HG02938 (cell line): ENCODE results near the gene ARHGAP25.
"Not testable (repeated sequence)": the region's sequence is repeated elsewhere in the genome, so short reads cannot be mapped to it uniquely, and the experiment has no call there.

Experiments used
- ATAC-seq: cut with Tn5 transposase; IDR thresholded peaks from one replicate; pipeline ENCODE4 v1.9.1; 2021; ENCODE audit warnings: mild to moderate bottlenecking, moderate library complexity; ENCODE audit not compliant: unreplicated experiment

ARHGAP25 gene

GRCh38 chr2:68796295-68796905 is 61.8 kb downstream of the ARHGAP25 start:
- no peak for ATAC-seq

- ATAC-seq: no peak
Measured at GRCh38 chr2:68798569-68798968, 64.0 kb downstream of the ARHGAP25 start.

GRCh38 chr2:68799140-68800026 is 64.8 kb downstream of the ARHGAP25 start:
- ATAC-seq: no peak

- ATAC-seq: no peak
Measured at GRCh38 chr2:68800027-68800401, 65.4 kb downstream of the ARHGAP25 start.

- ATAC-seq: no peak
Measured at GRCh38 chr2:68800517-68800916, 65.9 kb downstream of the ARHGAP25 start.

- ATAC-seq: not testable (repeated sequence)
Measured at GRCh38 chr2:68802161-68802560, 67.5 kb downstream of the ARHGAP25 start.

GRCh38 chr2:68805025-68805424 is 70.4 kb downstream of the ARHGAP25 start:
- ATAC-seq: no peak

GRCh38 chr2:68806511-68807109 is 72.0 kb downstream of the ARHGAP25 start:
- ATAC-seq: no peak

GRCh38 chr2:68807821-68808266 is 73.2 kb downstream of the ARHGAP25 start:
- no peak for ATAC-seq

GRCh38 chr2:68809324-68810240 is 75.0 kb downstream of the ARHGAP25 start:
- ATAC-seq: no peak

GRCh38 chr2:68811364-68811763 is 76.8 kb downstream of the ARHGAP25 start:
- no peak for ATAC-seq

GRCh38 chr2:68812251-68812650 is 77.6 kb downstream of the ARHGAP25 start:
- no peak for ATAC-seq

- no peak for ATAC-seq
Measured at GRCh38 chr2:68813596-68813995, 79.0 kb downstream of the ARHGAP25 start.

GRCh38 chr2:68817306-68817705 is 82.7 kb downstream of the ARHGAP25 start:
- no peak for ATAC-seq

- no peak for ATAC-seq
Measured at GRCh38 chr2:68819556-68819955, 84.9 kb downstream of the ARHGAP25 start.

GRCh38 chr2:68822207-68822872 is 87.7 kb downstream of the ARHGAP25 start:
- no peak for ATAC-seq

- no peak for ATAC-seq
Measured at GRCh38 chr2:68824831-68825230, 90.2 kb downstream of the ARHGAP25 start.

GRCh38 chr2:68825866-68826265 is 91.3 kb downstream of the ARHGAP25 start:
- ATAC-seq: no peak

GRCh38 chr2:68827666-68828065 is 93.1 kb downstream of the ARHGAP25 start:
- ATAC-seq: no peak
